22Rv1 (cell line): Measurements from ENCODE around the gene CFAP161.

ENCODE experiments used
- CTCF ChIP-seq: fragments of 450-650 bp; IDR thresholded peaks from 2 replicates; pipeline ENCODE4 v1.5.1; 2017; ENCODE audit warnings: mild to moderate bottlenecking
- ZFX ChIP-seq: fragments of 450-650 bp; IDR thresholded peaks from 2 replicates; pipeline ENCODE4 v1.6.1; 2017; ENCODE audit warnings: antibody characterized with exemption, borderline replicate concordance

- TF ChIP-seq CTCF = no peak
- no peak for TF ChIP-seq ZFX
These were observed 16.5 kb upstream of the CFAP161 start for GRCh38 chr15:81117581-81117980.
